H9 (cell line): ENCODE data around the gene FAM174B. TPM values are rescaled to one million over a fixed set of nuclear protein-coding genes. Genes with fewer than 3 reads are reported as not detected.
A peak's percentile ranks its signal among the peaks of the same experiment; 100 is the strongest.

ENCODE experiments used
- DNase-seq: peaks from one replicate; pipeline ENCODE4 v3.0.0-alpha.2; 2017
- H2AFZ ChIP-seq: one replicate; pipeline ENCODE4 v1.6.1; 2013; ENCODE audit warnings: mild to moderate bottlenecking, low read length, control low read depth, moderate library complexity
- H2AK5ac ChIP-seq: 2 replicates; pipeline ENCODE4 v1.6.1; 2013; ENCODE audit warnings: low read length, control low read depth, mixed read lengths; ENCODE audit not compliant: insufficient read length
- H2BK120ac ChIP-seq: one replicate; pipeline ENCODE4 v1.6.1; 2013; ENCODE audit warnings: low read depth, mild to moderate bottlenecking, low read length, control low read depth, inconsistent platforms; ENCODE audit not compliant: poor library complexity, severe bottlenecking
- H2BK12ac ChIP-seq: 2 replicates; pipeline ENCODE4 v1.6.1; 2013; ENCODE audit warnings: low read length, control low read depth, mixed read lengths, low read depth; ENCODE audit not compliant: insufficient read length
- H2BK15ac ChIP-seq: 2 replicates; pipeline ENCODE4 v1.6.1; 2013; ENCODE audit warnings: low read depth, low read length, control low read depth
- H2BK20ac ChIP-seq: one replicate; pipeline ENCODE4 v1.6.1; 2013; ENCODE audit warnings: low read depth, mild to moderate bottlenecking, low read length, control low read depth, inconsistent platforms; ENCODE audit not compliant: poor library complexity, severe bottlenecking
- H2BK5ac ChIP-seq: 2 replicates; pipeline ENCODE4 v1.6.1; 2013; ENCODE audit warnings: low read length, control low read depth, mixed read lengths; ENCODE audit not compliant: insufficient read length
- H3K14ac ChIP-seq: 2 replicates; pipeline ENCODE4 v1.6.1; 2013; ENCODE audit warnings: low read length, control low read depth; ENCODE audit not compliant: insufficient read depth
- H3K18ac ChIP-seq: 2 replicates; pipeline ENCODE4 v1.6.1; 2013; ENCODE audit warnings: low read depth, mild to moderate bottlenecking, mixed read lengths, low read length, control low read depth; ENCODE audit not compliant: insufficient read length
- H3K23ac ChIP-seq: 2 replicates; pipeline ENCODE4 v1.6.1; 2013; ENCODE audit warnings: low read length, control low read depth, mixed read lengths, low read depth; ENCODE audit not compliant: insufficient read length
- H3K23me2 ChIP-seq: 2 replicates; pipeline ENCODE4 v1.6.1; 2013; ENCODE audit warnings: low read depth, mild to moderate bottlenecking, mixed read lengths, low read length, control low read depth; ENCODE audit not compliant: insufficient read length, poor library complexity, severe bottlenecking
- H3K27ac ChIP-seq: 2 replicates; pipeline ENCODE4 v1.5.1; 2013; ENCODE audit warnings: low read length, control low read depth, mixed read lengths, low read depth; ENCODE audit not compliant: insufficient read length
- H3K27me3 ChIP-seq: 2 replicates; pipeline ENCODE4 v1.6.1; 2013; ENCODE audit warnings: low read length, control low read depth, inconsistent platforms; ENCODE audit not compliant: insufficient read depth
- H3K4ac ChIP-seq: 2 replicates; pipeline ENCODE4 v1.6.1; 2013; ENCODE audit warnings: low read depth, mild to moderate bottlenecking, control low read depth, inconsistent platforms, low read length, moderate library complexity
- H3K4me1 ChIP-seq: 2 replicates; pipeline ENCODE4 v1.6.1; 2013; ENCODE audit warnings: low read length, control low read depth, inconsistent platforms; ENCODE audit not compliant: insufficient read depth
- H3K4me2 ChIP-seq: 2 replicates; pipeline ENCODE4 v1.6.1; 2013; ENCODE audit warnings: low read length, control low read depth, mixed read lengths; ENCODE audit not compliant: insufficient read length, insufficient read depth
- H3K56ac ChIP-seq: 2 replicates; pipeline ENCODE4 v1.6.1; 2013; ENCODE audit warnings: low read depth, mild to moderate bottlenecking, mixed read lengths, low read length, control low read depth; ENCODE audit not compliant: insufficient read length
- H3K79me1 ChIP-seq: 2 replicates; pipeline ENCODE4 v1.6.1; 2013; ENCODE audit warnings: low read depth, mild to moderate bottlenecking, moderate library complexity, low read length, control low read depth, inconsistent platforms; ENCODE audit not compliant: insufficient read depth, poor library complexity, severe bottlenecking
- H3K79me2 ChIP-seq: 2 replicates; pipeline ENCODE4 v1.6.1; 2013; ENCODE audit warnings: low read length, control low read depth, inconsistent platforms; ENCODE audit not compliant: insufficient read depth
- H3K9ac ChIP-seq: 2 replicates; pipeline ENCODE4 v1.6.1; 2013; ENCODE audit warnings: low read length, control low read depth, mixed read lengths; ENCODE audit not compliant: insufficient read length; ENCODE audit errors: extremely low read depth
- H3K9me3 ChIP-seq: one replicate; pipeline ENCODE4 v1.6.1; 2013; ENCODE audit warnings: low read depth, low read length, inconsistent platforms; ENCODE audit not compliant: control insufficient read depth
- H3T11ph ChIP-seq: one replicate; pipeline ENCODE4 v1.6.1; 2013; ENCODE audit warnings: mild to moderate bottlenecking, low read length, control low read depth, inconsistent platforms
- H4K20me1 ChIP-seq: one replicate; pipeline ENCODE4 v1.6.1; 2013; ENCODE audit not compliant: control insufficient read depth, insufficient read length, insufficient read depth
- H4K5ac ChIP-seq: 2 replicates; pipeline ENCODE4 v1.6.1; 2013; ENCODE audit warnings: low read depth, mild to moderate bottlenecking, mixed read lengths, low read length, control low read depth; ENCODE audit not compliant: insufficient read length
- H4K8ac ChIP-seq: replicated peaks from 2 replicates; pipeline ENCODE4 v1.6.1; 2013; ENCODE audit warnings: low read length, control low read depth, mixed read lengths, low read depth; ENCODE audit not compliant: insufficient read length
- H4K91ac ChIP-seq: 2 replicates; pipeline ENCODE4 v1.6.1; 2013; ENCODE audit warnings: low read depth, mild to moderate bottlenecking, moderate library complexity, mixed read lengths, low read length, control low read depth; ENCODE audit not compliant: insufficient read length
- H3K27ac Mint-ChIP-seq, 3 experiments: 2 replicates in 2 of 3; 3 replicates in 1 of 3; pipeline ENCODE4 v1.8.0; 2020 to 2021; ENCODE audit warnings: mixed read lengths in 3 of 3, mild to moderate bottlenecking in 1 of 3, moderate library complexity in 1 of 3
- H3K27me3 Mint-ChIP-seq: 2 replicates; pipeline ENCODE4 v1.8.0; 2021; ENCODE audit warnings: low read depth, mild to moderate bottlenecking, moderate library complexity, mixed read lengths
- H3K36me3 Mint-ChIP-seq, 3 experiments: 2 replicates in 2 of 3; 3 replicates in 1 of 3; pipeline ENCODE4 v1.8.0; 2020 to 2021; ENCODE audit warnings: low read depth in 3 of 3, mixed read lengths in 3 of 3; ENCODE audit not compliant: insufficient read depth in 1 of 3
- H3K4me1 Mint-ChIP-seq, 2 experiments: 2 replicates each; pipeline ENCODE4 v1.8.0; 2020; ENCODE audit warnings: mixed read lengths in 2 of 2
- H3K4me3 Mint-ChIP-seq, 2 experiments: 2 replicates in 1 of 2; 3 replicates in 1 of 2; pipeline ENCODE4 v1.8.0; 2020 to 2021; ENCODE audit warnings: mild to moderate bottlenecking in 2 of 2, mixed read lengths in 2 of 2, moderate library complexity in 1 of 2
- H3K9me3 Mint-ChIP-seq, 2 experiments: 2 replicates in 1 of 2; 3 replicates in 1 of 2; pipeline ENCODE4 v1.8.0; 2020; ENCODE audit warnings: mild to moderate bottlenecking in 2 of 2, mixed read lengths in 2 of 2, moderate library complexity in 1 of 2
- WGBS: extraction: QIAGEN DNeasy Blood & Tissue Kit; methylation state at CpG from one replicate; pipeline ENCODE4 v1.1.7; 2013; ENCODE audit warnings: missing lambda C conversion rate, low lambda C conversion rate, mixed read lengths; ENCODE audit not compliant: insufficient read length; ENCODE audit errors: extremely low coverage; 5-methylcytosine and 5-hydroxymethylcytosine counted together
- total RNA-seq: library from RNA; stranded (reverse); gene quantifications from 2 replicates; pipeline ENCODE4 v1.2.1, GENCODE V29; 2021
- TF ChIP-seq, protein P1 (sequence below): fragments of 200-600 bp; sonication (generic); conservative IDR thresholded peaks from 3 replicates; pipeline ENCODE4 v1.8.0; 2021; ENCODE audit warnings: antibody characterized with exemption, mild to moderate bottlenecking

The FAM174B gene
- total RNA-seq, 1 experiment from 2014 or later = 38.0 TPM

- no peaks in the 10 kb centered on the region for H3K27me3 Mint-ChIP-seq
These were observed 18.6 kb downstream of the FAM174B start for GRCh38 chr15:92636908-92637481.

More at GRCh38 chr15:92636908-92637481, 18.6 kb downstream of the FAM174B start:
- TF ChIP-seq, protein P1, sequence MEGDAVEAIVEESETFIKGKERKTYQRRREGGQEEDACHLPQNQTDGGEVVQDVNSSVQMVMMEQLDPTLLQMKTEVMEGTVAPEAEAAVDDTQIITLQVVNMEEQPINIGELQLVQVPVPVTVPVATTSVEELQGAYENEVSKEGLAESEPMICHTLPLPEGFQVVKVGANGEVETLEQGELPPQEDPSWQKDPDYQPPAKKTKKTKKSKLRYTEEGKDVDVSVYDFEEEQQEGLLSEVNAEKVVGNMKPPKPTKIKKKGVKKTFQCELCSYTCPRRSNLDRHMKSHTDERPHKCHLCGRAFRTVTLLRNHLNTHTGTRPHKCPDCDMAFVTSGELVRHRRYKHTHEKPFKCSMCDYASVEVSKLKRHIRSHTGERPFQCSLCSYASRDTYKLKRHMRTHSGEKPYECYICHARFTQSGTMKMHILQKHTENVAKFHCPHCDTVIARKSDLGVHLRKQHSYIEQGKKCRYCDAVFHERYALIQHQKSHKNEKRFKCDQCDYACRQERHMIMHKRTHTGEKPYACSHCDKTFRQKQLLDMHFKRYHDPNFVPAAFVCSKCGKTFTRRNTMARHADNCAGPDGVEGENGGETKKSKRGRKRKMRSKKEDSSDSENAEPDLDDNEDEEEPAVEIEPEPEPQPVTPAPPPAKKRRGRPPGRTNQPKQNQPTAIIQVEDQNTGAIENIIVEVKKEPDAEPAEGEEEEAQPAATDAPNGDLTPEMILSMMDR = no peak
- Histone ChIP-seq H3K14ac (no peak overlapping the region), H3K9ac (no peak overlapping the region), H2BK120ac (no peak overlapping the region), H4K5ac (no peak overlapping the region), H3K9me3 (no peaks in the 10 kb centered on the region), H2BK5ac (no peak overlapping the region), H3K27ac (no peak overlapping the region), H2AK5ac (no peak overlapping the region), H3K4me2 (no peak overlapping the region), H4K20me1 (no peaks in the 10 kb centered on the region), H2AFZ (no peak overlapping the region), H2BK12ac (no peak overlapping the region), H3K23me2 (no peaks in the 10 kb centered on the region), H3K79me2 (peaks cover 6% of the 10 kb centered on the region; the same call in 1 of the 2 replicates), H3K23ac (no peak overlapping the region), H3T11ph (no peak overlapping the region), H4K8ac (no peak overlapping the region), H3K18ac (peak overlapping the region; percentile 45), H3K4ac (no peak overlapping the region), H2BK15ac (no peak overlapping the region), H3K79me1 (peaks cover 2% of the 10 kb centered on the region), H3K4me1 (peaks cover 11% of the 10 kb centered on the region; the same call in 1 of the 2 replicates), H3K27me3 (no peaks in the 10 kb centered on the region), H3K56ac (no peak overlapping the region), H4K91ac (no peak overlapping the region), H2BK20ac (no peak overlapping the region)
- WGBS = no CpG with 5 or more reads among the region's 6 CpGs
- Mint-ChIP-seq H3K4me1 (peaks cover 52 to 59% of the 10 kb centered on the region in 2 experiments), H3K27ac (peak overlapping the region in 1 of 3 experiments; percentile 57; a peak in 2 of 7 replicates), H3K9me3 (peaks cover 8 to 16% of the 10 kb centered on the region in 2 experiments), H3K36me3 (peaks cover 4 to 12% (median 11%) of the 10 kb centered on the region in 3 experiments), H3K4me3 (no peak overlapping the region; a peak in 1 of 5 replicates)
- peak; percentile 94 for DNase-seq
